PC-3 (cell line): ENCODE results near the gene HIC1. TPM values are rescaled to one million over a fixed set of nuclear protein-coding genes. Genes with fewer than 3 reads are reported as not detected.

Experiments used
- ATAC-seq: fragments of 200-7000 bp; cut with Tn5 transposase; 2 replicates; pipeline ENCODE4 v1.9.1; 2020; ENCODE audit warnings: mild to moderate bottlenecking, moderate library complexity
- BruUV-seq: library from RNA; stranded (reverse); fragments of 400-500 nt; replicated peaks from 2 replicates; lab custom pipeline; 2021; lab: Mats Ljungman, UMichigan
- CTCF ChIA-PET: fragments of 300-600 bp; sonication (Branson Sonifier 250); formaldehyde crosslinking; loops from one replicate; lab custom pipeline; 2022; ENCODE audit warnings: antibody characterized with exemption; lab: Charles Lee
- POLR2A ChIA-PET: fragments of 300-600 bp; sonication (Branson Sonifier 250); formaldehyde crosslinking; loops from one replicate; lab custom pipeline; 2022; ENCODE audit warnings: antibody characterized with exemption; ENCODE audit not compliant: unreplicated experiment; lab: Charles Lee
- DNase-seq: peaks from one replicate; pipeline ENCODE4 v3.0.0-alpha.2; 2015
- H2AFZ ChIP-seq: fragments of 300-600 bp; sonication (generic); 2 replicates; pipeline ENCODE4 v1.6.0; 2016; ENCODE audit warnings: antibody characterized with exemption, low read length
- H3F3A ChIP-seq: fragments of 300-600 bp; sonication (generic); one replicate; pipeline ENCODE4 v1.6.0; 2017; ENCODE audit warnings: antibody characterized with exemption, low read length, control low read depth, mild to moderate bottlenecking; ENCODE audit not compliant: unreplicated experiment
- H3K27ac ChIP-seq: fragments of 300-600 bp; sonication (generic); 2 replicates; pipeline ENCODE4 v1.5.1; 2016; ENCODE audit warnings: mild to moderate bottlenecking, low read length
- H3K27me3 ChIP-seq: fragments of 300-600 bp; sonication (generic); 2 replicates; pipeline ENCODE4 v1.6.1; 2016; ENCODE audit warnings: low read length, mixed read lengths
- H3K36me3 ChIP-seq: fragments of 300-600 bp; sonication (generic); 2 replicates; pipeline ENCODE4 v1.6.1; 2016; ENCODE audit warnings: low read depth, mixed run types, low read length, mixed read lengths
- H3K4me1 ChIP-seq: fragments of 300-600 bp; sonication (generic); 2 replicates; pipeline ENCODE4 v1.5.1; 2016; ENCODE audit warnings: low read length; ENCODE audit not compliant: insufficient read depth
- H3K4me2 ChIP-seq: fragments of 300-600 bp; sonication (generic); 2 replicates; pipeline ENCODE4 v1.6.0; 2016; ENCODE audit warnings: low read length
- H3K4me3 ChIP-seq: fragments of 300-600 bp; sonication (generic); 2 replicates; pipeline ENCODE4 v1.5.1; 2016; ENCODE audit warnings: mild to moderate bottlenecking, low read length, mixed read lengths
- H3K79me2 ChIP-seq: fragments of 300-600 bp; sonication (generic); 2 replicates; pipeline ENCODE4 v1.6.1; 2017; ENCODE audit warnings: low read length, mixed read lengths
- H3K9ac ChIP-seq: fragments of 300-600 bp; sonication (generic); 2 replicates; pipeline ENCODE4 v1.6.0; 2016; ENCODE audit warnings: mild to moderate bottlenecking, low read length
- H3K9me2 ChIP-seq: fragments of 300-600 bp; sonication (generic); replicated peaks from 2 replicates; pipeline ENCODE4 v1.6.1; 2016; ENCODE audit warnings: mixed run types, low read length, mixed read lengths
- H3K9me3 ChIP-seq: fragments of 300-600 bp; sonication (generic); 2 replicates; pipeline ENCODE4 v1.6.1; 2016; ENCODE audit warnings: low read length, mixed read lengths
- H4K20me1 ChIP-seq: fragments of 300-600 bp; sonication (generic); 2 replicates; pipeline ENCODE4 v1.6.1; 2016; ENCODE audit warnings: low read length, mixed read lengths
- CTCF ChIP-seq: fragments of 300-600 bp; sonication (generic); conservative IDR thresholded peaks from 2 replicates; pipeline ENCODE4 v1.5.1; 2017; ENCODE audit warnings: antibody characterized with exemption, low read depth, mild to moderate bottlenecking, low read length
- EZH2 ChIP-seq: fragments of 300-600 bp; sonication (generic); IDR thresholded peaks from one replicate; pipeline ENCODE4 v1.6.1; 2017; ENCODE audit warnings: antibody characterized with exemption, mild to moderate bottlenecking, low read length; ENCODE audit not compliant: unreplicated experiment
- EZH2phosphoT487 ChIP-seq: fragments of 300-600 bp; sonication (generic); IDR thresholded peaks from 2 replicates; pipeline ENCODE4 v1.6.1; 2018; ENCODE audit warnings: mild to moderate bottlenecking, antibody characterized with exemption, low read length, borderline replicate concordance
- intact Hi-C: fragments of 100-400 bp; cut with micrococcal nuclease; formaldehyde crosslinking; loops from 2 replicates; pipeline ENCODE4 v1.9.0; 2023
- total RNA-seq: library from RNA; depleted of rRNA; stranded (reverse); fragments of >200 nt; gene quantifications from 2 replicates; pipeline ENCODE4 v1.2.3, GENCODE V29; 2014

HIC1 gene
- total RNA-seq, 1 experiment from 2014 or later: 4.4 TPM

DNA sequence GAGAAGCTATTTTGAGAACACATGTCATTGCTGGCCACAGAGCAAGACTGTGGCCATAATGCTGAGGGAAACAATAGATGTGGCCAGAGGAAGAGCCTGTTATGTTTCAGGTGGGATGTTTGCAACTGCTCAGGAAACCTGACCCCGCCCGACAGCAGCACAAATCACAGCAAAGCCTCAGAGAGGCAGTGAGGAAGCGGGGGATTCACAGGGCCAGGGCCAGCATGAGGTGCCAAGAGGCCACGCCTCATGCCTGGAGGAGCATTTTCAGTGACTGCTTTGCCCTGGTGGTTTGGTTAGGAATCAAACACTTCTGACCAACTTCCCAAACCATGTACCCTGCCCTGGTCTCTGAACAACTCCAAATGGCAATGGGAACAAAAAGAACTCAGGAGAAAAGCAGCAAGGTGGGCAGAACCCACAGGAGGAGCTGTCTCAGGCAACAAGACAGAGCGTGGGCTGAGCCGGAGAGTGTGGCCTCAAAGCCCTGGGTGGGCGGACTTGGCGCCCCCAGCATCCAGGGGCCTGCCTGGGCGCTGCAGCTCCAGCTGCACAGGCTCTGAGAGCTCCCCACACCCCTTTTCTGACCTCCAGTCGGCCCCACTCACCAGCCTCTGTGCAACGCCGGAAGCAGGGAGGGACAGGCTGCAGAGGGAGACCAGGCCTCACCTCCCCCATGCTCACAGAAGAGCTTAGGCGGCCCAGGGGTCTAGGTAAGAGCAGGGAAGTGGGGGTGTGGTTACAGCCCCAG, 20.6 kb downstream of the HIC1 start:
- intact Hi-C loops: no loop called here
- no TSS peak for BruUV-seq
- Histone ChIP-seq H3K4me2 (no peak overlapping the region; the same call in 1 of the 2 replicates), H3K27me3 (no peaks in the 10 kb centered on the region), H3K9ac (no peak overlapping the region; the same call in 1 of the 2 replicates), H2AFZ (no peak overlapping the region), H3K4me3 (no peak overlapping the region), H3K9me3 (no peaks in the 10 kb centered on the region), H3K36me3 (no peaks in the 10 kb centered on the region), H3K9me2 (no peaks in the 10 kb centered on the region), H3K4me1 (peaks cover 13% of the 10 kb centered on the region), H3K79me2 (no peaks in the 10 kb centered on the region), H4K20me1 (no peaks in the 10 kb centered on the region), H3K27ac (peak overlapping the region; percentile 43), H3F3A (no peaks in the 10 kb centered on the region)
- ATAC-seq: peak; percentile 76
- CTCF ChIA-PET: no interaction called here
- POLR2A ChIA-PET: no interaction called here
- TF ChIP-seq EZH2phosphoT487 (no peak), CTCF (no peak), EZH2 (no peak)
- DNase-seq: peak; percentile 58

- Histone ChIP-seq H2AFZ (no peak overlapping the region), H3K36me3 (no peaks in the 10 kb centered on the region), H3K27me3 (no peaks in the 10 kb centered on the region), H3K4me2 (no peak overlapping the region), H3K9ac (no peak overlapping the region), H3K9me3 (no peaks in the 10 kb centered on the region), H3K79me2 (no peaks in the 10 kb centered on the region), H4K20me1 (no peaks in the 10 kb centered on the region), H3K27ac (peak overlapping the region; percentile 43; the same call in 1 of the 2 replicates), H3K4me1 (peaks cover 15% of the 10 kb centered on the region), H3K9me2 (no peaks in the 10 kb centered on the region), H3F3A (no peaks in the 10 kb centered on the region), H3K4me3 (no peak overlapping the region)
- DNase-seq (no peak), ATAC-seq (no peak)
- no peak for TF ChIP-seq EZH2phosphoT487
- no peak for TF ChIP-seq EZH2
- no peak for TF ChIP-seq CTCF
- intact Hi-C loops: no loop called here
- BruUV-seq: no TSS peak
- POLR2A ChIA-PET: no interaction called here
- CTCF ChIA-PET: no interaction called here
Observed at GRCh38 chr17:2076087-2076984, 21.4 kb downstream of the HIC1 start.
